ENCODE data around the gene SUN5. TPM values are rescaled to one million over a fixed set of nuclear protein-coding genes. Genes with fewer than 3 reads are reported as not detected.

The SUN5 gene
- total RNA-seq, 1 experiment from 2014 or later: not detected

GRCh38 chr20:32997431-32997830 lies 6.8 kb downstream of the SUN5 start:
- DNase-seq (ENCODE audit: extremely low read depth, low read depth): no peak

GRCh38 chr20:32995802-32996201 lies 8.4 kb downstream of the SUN5 start:
- no peak for DNase-seq (ENCODE audit: extremely low read depth, low read depth)

- DNase-seq (ENCODE audit: extremely low read depth, low read depth): no peak
Observed at GRCh38 chr20:32993496-32994050, 10.7 kb downstream of the SUN5 start.

DNA sequence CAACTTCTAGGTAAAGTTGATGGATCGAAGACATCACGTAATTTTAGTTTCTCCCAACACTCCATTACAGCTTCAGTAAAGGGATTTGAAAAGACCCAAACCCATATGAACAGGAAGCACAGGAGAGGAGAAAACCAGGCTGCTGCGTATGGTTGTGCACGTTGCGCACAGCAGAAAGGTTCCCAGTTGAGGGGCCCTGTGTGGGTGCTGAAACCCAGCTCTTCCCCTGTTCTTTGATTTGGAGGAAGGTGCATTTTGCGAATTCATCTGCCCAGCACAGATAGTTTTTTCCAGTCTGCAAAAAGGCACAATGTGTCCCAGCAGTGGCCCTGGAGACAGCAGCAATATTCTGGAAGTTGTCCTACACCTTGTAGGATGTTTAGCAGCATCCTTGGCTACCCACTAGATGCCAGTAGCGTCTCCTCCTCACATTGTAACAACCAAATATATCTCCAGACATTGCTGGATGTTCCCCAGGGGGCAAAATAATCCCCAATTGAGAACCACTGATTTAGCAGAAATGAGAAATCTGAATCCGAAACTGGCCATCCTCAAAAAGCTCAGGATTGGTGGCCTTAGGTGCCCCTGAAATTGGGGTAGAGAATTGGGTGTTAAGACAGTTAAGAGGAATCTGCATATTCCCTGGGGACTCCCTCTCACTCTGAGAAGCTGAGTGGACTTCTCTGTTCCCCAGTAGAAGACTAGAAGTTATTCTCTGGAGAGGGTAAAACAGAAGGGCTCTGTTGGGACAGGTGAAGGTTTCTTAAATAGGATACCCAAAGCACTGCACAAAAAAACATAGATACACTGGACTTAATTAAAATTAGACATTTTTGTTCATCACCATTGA lies 12.2 kb downstream of the SUN5 start:
- DNase-seq (ENCODE audit: extremely low read depth, low read depth): no peak

- DNase-seq (ENCODE audit: extremely low read depth, low read depth): no peak
Observed at GRCh38 chr20:32991383-32991782, 12.8 kb downstream of the SUN5 start.

DNA sequence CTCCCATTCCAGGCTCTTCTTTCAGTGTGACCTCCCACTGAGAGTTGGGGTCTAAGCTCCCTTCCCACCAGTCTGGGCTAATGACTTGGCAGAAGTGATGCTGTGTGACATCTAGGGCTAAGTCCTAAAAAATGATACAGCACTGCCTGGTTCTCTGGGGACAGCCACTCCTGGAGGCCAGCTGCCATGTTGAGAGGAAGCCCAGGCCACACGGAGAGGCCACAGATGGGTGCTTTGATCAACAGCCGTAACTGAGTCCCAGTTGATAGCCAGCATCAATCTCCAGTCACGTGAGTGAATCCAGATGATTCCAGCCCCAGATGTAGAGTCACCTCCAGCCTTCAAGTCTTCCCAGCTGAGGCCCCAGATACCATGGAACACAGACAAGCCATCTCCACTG lies 13.8 kb downstream of the SUN5 start:
- no peak for DNase-seq (ENCODE audit: extremely low read depth, low read depth)

- DNase-seq (ENCODE audit: extremely low read depth, low read depth): no peak
Observed at GRCh38 chr20:32989507-32990283, 14.5 kb downstream of the SUN5 start.

DNA sequence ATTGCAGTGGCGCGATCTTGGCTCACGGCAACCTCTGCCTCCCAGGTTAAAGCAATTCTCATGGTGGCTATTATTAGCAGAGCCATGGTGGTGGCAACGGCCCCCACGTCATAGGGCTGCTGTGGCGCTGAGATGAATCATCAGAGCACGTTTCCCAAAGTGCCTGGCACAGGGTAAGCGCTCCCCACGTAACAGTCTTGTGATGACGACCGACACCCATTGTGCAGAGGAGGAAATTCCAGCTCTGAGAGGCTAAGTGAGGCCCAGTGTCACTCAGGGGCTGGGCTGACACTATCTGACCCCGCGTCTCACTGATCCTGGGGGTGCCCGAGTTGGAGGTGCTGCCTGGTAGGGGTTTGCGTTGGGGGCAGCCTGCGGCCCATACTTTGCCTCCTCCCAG lies 16.2 kb downstream of the SUN5 start:
- DNase-seq (ENCODE audit: extremely low read depth, low read depth): no peak

- DNase-seq (ENCODE audit: extremely low read depth, low read depth): no peak
Observed at GRCh38 chr20:32987044-32987825, 17.0 kb downstream of the SUN5 start.

DNA sequence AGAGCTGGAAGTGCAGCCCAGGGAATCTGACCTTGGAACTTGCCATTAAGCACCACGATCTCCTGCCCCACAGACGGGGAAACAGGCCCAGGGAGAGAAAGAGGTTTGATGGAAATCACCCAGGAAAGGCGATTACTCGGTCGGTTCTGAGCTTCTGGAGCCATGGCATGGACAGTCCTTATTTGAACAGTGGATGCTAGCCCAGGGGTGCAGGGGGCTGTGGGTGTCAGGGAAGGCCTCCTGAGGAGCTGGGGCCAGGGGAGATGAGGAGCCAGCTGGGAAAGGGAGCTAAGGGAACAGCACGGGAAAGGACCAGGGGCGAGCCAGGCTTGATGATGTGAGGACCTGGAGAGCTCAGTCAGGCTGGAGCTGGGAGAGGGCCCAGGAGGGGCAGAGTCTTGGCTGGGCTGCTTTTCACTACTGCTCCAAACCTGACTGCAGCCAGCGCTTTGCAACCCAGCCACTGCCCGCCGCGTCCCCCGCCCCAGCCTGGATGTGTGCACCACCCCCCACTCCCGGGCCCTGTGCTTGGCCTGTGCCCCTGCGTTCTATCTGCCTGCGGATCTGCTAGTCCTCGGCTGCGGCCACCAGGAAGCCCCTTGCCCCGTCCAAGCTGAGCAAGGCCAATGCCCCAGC lies 17.8 kb downstream of the SUN5 start:
- DNase-seq (ENCODE audit: extremely low read depth, low read depth): no peak

- no peak for DNase-seq (ENCODE audit: extremely low read depth, low read depth)
Observed at GRCh38 chr20:32985596-32985995, 18.6 kb downstream of the SUN5 start.

DNA sequence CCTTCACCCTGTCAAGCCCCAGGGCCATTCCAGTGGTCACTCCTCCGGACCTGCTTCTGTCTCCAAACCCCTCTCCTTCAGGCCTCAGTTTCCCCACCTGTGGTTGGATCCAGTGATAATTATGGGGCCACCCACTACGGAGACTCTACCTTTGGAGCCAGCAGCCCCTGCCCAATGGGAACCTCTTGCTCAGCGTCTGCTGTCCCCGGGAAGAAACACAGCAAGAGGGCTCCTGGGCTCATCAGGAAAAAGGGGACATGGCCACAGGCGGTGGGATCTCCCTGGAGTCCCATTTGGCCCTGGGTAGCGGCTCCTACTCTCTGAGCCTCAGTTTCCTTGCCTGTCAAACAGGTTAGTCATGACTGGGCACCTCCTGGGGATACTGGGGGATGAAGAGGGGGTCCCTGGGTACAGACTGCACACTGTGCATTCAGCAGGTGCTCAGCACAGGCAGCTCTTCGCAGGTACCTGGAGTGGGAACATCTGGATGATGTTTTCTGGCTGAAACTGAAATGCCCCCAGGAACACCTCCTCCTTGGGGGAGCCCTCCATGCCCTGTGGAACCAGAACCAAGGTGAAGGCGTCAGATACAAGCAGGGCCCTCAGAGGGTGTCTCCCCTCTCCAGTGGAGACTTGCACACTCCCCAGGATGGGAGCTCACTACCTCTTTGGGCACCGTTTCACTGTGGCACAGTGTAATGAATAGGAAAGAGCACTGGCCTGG lies 19.4 kb downstream of the SUN5 start:
- DNase-seq (ENCODE audit: extremely low read depth, low read depth): no peak

GRCh38 chr20:32984196-32984595 lies 20.0 kb downstream of the SUN5 start:
- DNase-seq (ENCODE audit: extremely low read depth, low read depth): no peak

DNA sequence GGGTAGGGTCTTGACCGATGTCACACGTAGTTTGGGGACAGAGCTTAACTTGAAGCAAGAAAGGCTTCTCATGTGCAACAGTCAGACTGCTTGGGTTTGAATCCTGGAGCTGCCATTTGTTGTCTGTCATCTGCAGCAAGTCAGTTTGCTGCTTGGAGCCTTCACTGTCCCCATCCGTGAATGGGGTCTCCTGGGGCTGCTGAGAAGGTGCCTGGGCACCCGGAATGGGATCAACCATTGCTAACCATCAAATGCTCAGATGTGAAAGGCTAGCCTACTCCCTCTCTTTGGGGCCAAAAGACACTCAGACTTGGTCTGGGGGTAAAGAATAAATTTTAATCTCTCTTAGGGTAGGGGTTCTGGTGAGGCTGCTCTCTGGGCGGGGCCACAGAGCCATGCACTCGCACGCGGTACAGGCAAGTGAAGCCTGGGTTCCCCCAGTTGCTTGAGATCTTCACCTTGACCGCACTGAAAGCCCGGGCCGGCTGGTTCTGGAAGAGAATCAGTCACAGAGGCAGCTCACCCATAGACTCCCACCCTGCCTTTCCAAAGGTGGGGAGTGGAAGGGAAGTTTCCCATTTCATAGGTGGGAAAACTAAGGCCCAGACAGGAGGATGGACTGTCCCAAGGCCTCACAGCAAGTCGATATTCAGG lies 20.6 kb downstream of the SUN5 start:
- no peak for DNase-seq (ENCODE audit: extremely low read depth, low read depth)

- no peak for DNase-seq (ENCODE audit: extremely low read depth, low read depth)
Observed at GRCh38 chr20:32982617-32983458, 21.4 kb downstream of the SUN5 start.

GRCh38 chr20:32980990-32981389 lies 23.2 kb downstream of the SUN5 start:
- no peak for DNase-seq (ENCODE audit: extremely low read depth, low read depth)

DNA sequence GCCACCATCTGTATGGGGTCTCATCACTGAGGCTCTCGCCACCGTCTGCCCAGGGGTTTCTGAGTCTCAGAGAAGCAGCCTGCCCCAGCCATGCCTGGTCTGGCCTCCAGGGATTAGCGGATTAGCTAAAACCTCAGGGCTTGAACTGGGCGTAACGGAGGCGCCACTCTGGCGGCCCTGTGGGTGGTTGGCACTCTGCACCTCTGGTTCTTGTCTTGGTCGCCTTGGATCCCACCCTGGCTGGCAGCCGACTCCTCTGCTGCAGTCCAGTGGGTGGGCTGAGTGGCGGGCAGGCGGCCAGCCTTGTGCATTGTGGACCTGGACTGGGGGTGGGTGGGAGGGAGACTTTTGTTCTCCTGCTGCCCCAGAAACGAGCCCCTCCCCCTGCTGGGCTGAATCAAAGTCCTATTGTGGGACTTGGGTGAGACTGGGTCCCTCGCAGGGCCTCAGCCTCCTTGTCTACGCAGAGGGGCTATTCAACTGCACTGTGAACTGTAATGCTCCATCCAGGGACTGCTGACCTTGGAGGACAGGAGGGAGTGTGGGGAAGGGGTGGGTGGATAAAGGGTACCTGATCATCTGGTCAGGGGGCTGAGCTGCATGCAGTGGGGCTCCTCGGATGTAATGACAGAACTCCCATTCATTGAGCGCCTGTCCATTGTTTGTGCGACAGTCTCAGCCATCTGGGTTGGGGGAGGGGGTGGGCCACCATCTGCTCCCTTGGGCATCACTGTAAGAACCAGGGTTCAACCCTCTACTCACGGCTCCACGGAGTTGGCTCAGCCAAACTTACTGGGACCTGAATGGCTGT lies 23.9 kb downstream of the SUN5 start:
- DNase-seq (ENCODE audit: extremely low read depth, low read depth): no peak
